Measurements from ENCODE around the gene HTR1A.

GRCh38 chr5:63958654-63959053, 3.6 kb downstream of the HTR1A start:
- TF ChIP-seq POLR2A (IDR thresholded peaks at IDR 0.05; ENCODE audit: low read length) (no peak), CTCF (IDR thresholded peaks at IDR 0.05) (no peak), RAD21 (conservative IDR thresholded peaks at IDR 0.05 in 1 of 2, IDR thresholded peaks at IDR 0.05 in 1 of 2) (no peak), KDM5A (IDR thresholded peaks at IDR 0.05) (no peak), GATA3 (IDR thresholded peaks at IDR 0.05; ENCODE audit: borderline replicate concordance) (no peak), TP53 (CRISPR knock-in tag; IDR thresholded peaks at IDR 0.05) (no peak)

Measured in A549 (cell line).